Stimulated activated CD4-positive, alpha-beta T cell treated with anti-CD3 and anti-CD28 coated beads, Interleukin-12 subunit alpha, Interleukin-12 subunit beta, amount 100 ng/mL, for 24 hours (primary cell): ENCODE results near the gene CEP83.
"Not testable (repeated sequence)": the region's sequence is repeated elsewhere in the genome, so short reads cannot be mapped to it uniquely, and the experiment has no call there.

Experiments
- DNase-seq, 2 experiments: peaks; one replicate each; pipeline ENCODE4 v3.0.0-alpha.2; 2020; ENCODE audit warnings: low read depth in 2 of 2

CEP83 gene

GRCh38 chr12:94380507-94380906 is 79.2 kb downstream of the CEP83 start:
- no peak for DNase-seq

GRCh38 chr12:94379479-94380113 is 80.1 kb downstream of the CEP83 start:
- DNase-seq: no peak

- DNase-seq: no peak
These were observed 82.1 kb downstream of the CEP83 start for GRCh38 chr12:94377599-94377998.

GRCh38 chr12:94374124-94374523 is 85.5 kb downstream of the CEP83 start:
- DNase-seq: no peak

GRCh38 chr12:94372461-94372860 is 87.2 kb downstream of the CEP83 start:
- no peak for DNase-seq

- DNase-seq: no peak
These were observed 97.0 kb downstream of the CEP83 start for GRCh38 chr12:94362653-94363052.

- no peak for DNase-seq
These were observed 99.9 kb downstream of the CEP83 start for GRCh38 chr12:94359761-94360160.

GRCh38 chr12:94353130-94353529 is 106.5 kb downstream of the CEP83 start:
- DNase-seq: no peak

GRCh38 chr12:94340573-94340972 is 119.1 kb downstream of the CEP83 start:
- no peak for DNase-seq

- DNase-seq: no peak
These were observed 121.5 kb downstream of the CEP83 start for GRCh38 chr12:94338006-94338794.

- no peak for DNase-seq
These were observed 123.3 kb downstream of the CEP83 start for GRCh38 chr12:94336211-94336925.

- no peak for DNase-seq
These were observed 126.3 kb downstream of the CEP83 start for GRCh38 chr12:94333396-94333795.

GRCh38 chr12:94329366-94329765 is 130.3 kb downstream of the CEP83 start:
- DNase-seq: no peak

- no peak for DNase-seq
These were observed 131.9 kb downstream of the CEP83 start for GRCh38 chr12:94327809-94328208.

- no peak for DNase-seq
These were observed 132.9 kb downstream of the CEP83 start for GRCh38 chr12:94326727-94327126.

GRCh38 chr12:94326234-94326633 is 133.4 kb downstream of the CEP83 start:
- DNase-seq: no peak

GRCh38 chr12:94322346-94322745 is 137.3 kb downstream of the CEP83 start:
- DNase-seq: no peak

GRCh38 chr12:94320109-94320508 is 139.6 kb downstream of the CEP83 start:
- no peak for DNase-seq

GRCh38 chr12:94318181-94318580 is 141.5 kb downstream of the CEP83 start:
- no peak for DNase-seq

- DNase-seq: not testable (repeated sequence)
These were observed 143.1 kb downstream of the CEP83 start for GRCh38 chr12:94316600-94316999.

- no peak for DNase-seq
These were observed 147.3 kb downstream of the CEP83 start for GRCh38 chr12:94312378-94312777.

- no peak for DNase-seq
These were observed 150.3 kb downstream of the CEP83 start for GRCh38 chr12:94309373-94309772.

GRCh38 chr12:94308612-94309011 is 151.1 kb downstream of the CEP83 start:
- no peak for DNase-seq
